Mesenchymal stem cell (in vitro differentiated cells and primary cell): ENCODE results near the gene LPP.

Experiments used
- DNase-seq: peaks from one replicate; pipeline ENCODE4 v3.0.0-alpha.2; 2013
- H2AFZ ChIP-seq: one replicate; pipeline ENCODE4 v1.6.1; 2013; ENCODE audit warnings: low read depth, mild to moderate bottlenecking, control low read depth, inconsistent platforms, low read length, moderate library complexity
- H2AK5ac ChIP-seq: 2 replicates; pipeline ENCODE4 v1.6.1; 2013; ENCODE audit warnings: low read length, moderate library complexity, mild to moderate bottlenecking, inconsistent platforms; ENCODE audit not compliant: severe bottlenecking
- H2BK120ac ChIP-seq: one replicate; pipeline ENCODE4 v1.6.1; 2013; ENCODE audit warnings: low read depth, mild to moderate bottlenecking, inconsistent platforms, low read length, moderate library complexity
- H2BK12ac ChIP-seq, 2 experiments: one replicate each; pipeline ENCODE4 v1.6.1; 2013; ENCODE audit warnings: inconsistent platforms in 2 of 2, low read length in 2 of 2, mild to moderate bottlenecking in 2 of 2, moderate library complexity in 2 of 2, control low read depth in 1 of 2
- H2BK15ac ChIP-seq: one replicate; pipeline ENCODE4 v1.6.1; 2013; ENCODE audit warnings: mild to moderate bottlenecking, low read depth, inconsistent platforms; ENCODE audit not compliant: poor library complexity, severe bottlenecking
- H2BK5ac ChIP-seq: 2 replicates; pipeline ENCODE4 v1.6.1; 2013; ENCODE audit warnings: low read depth, mild to moderate bottlenecking, low read length, control low read depth, inconsistent platforms; ENCODE audit not compliant: poor library complexity, severe bottlenecking
- H3K14ac ChIP-seq, 2 experiments: one replicate each; pipeline ENCODE4 v1.6.1; 2013; ENCODE audit warnings: inconsistent platforms in 2 of 2, low read length in 2 of 2, control low read depth in 1 of 2, mild to moderate bottlenecking in 1 of 2, moderate library complexity in 1 of 2
- H3K18ac ChIP-seq, 2 experiments: one replicate each; pipeline ENCODE4 v1.6.1; 2013; ENCODE audit warnings: inconsistent platforms in 2 of 2, low read length in 2 of 2, control low read depth in 1 of 2, low read depth in 1 of 2, mild to moderate bottlenecking in 1 of 2
- H3K23ac ChIP-seq, 2 experiments: one replicate each; pipeline ENCODE4 v1.6.1; 2013; ENCODE audit warnings: inconsistent platforms in 2 of 2, low read length in 2 of 2, mild to moderate bottlenecking in 2 of 2, moderate library complexity in 2 of 2, control low read depth in 1 of 2
- H3K27ac ChIP-seq: 2 replicates; pipeline ENCODE4 v1.5.1; 2013; ENCODE audit warnings: mild to moderate bottlenecking, moderate library complexity, low read length, control low read depth, inconsistent platforms; ENCODE audit not compliant: poor library complexity, severe bottlenecking
- H3K27me3 ChIP-seq, 2 experiments: 2 replicates each; pipeline versions ENCODE4 v1.6.1 to v1.7.0; 2013; ENCODE audit warnings: low read length in 2 of 2, mild to moderate bottlenecking in 2 of 2, moderate library complexity in 2 of 2, control low read depth in 1 of 2, inconsistent platforms in 1 of 2; ENCODE audit not compliant: control insufficient read depth in 1 of 2, insufficient read depth in 1 of 2
- H3K36me3 ChIP-seq, 2 experiments: 2 replicates each; pipeline versions ENCODE4 v1.6.1 to v1.7.0; 2013; ENCODE audit warnings: low read length in 2 of 2, control low read depth in 1 of 2, inconsistent platforms in 1 of 2, low read depth in 1 of 2, mild to moderate bottlenecking in 1 of 2; ENCODE audit not compliant: insufficient read depth in 2 of 2, control insufficient read depth in 1 of 2
- H3K4ac ChIP-seq, 2 experiments: one replicate each; pipeline ENCODE4 v1.6.1; 2013; ENCODE audit warnings: inconsistent platforms in 2 of 2, low read length in 2 of 2, mild to moderate bottlenecking in 2 of 2, moderate library complexity in 2 of 2, control low read depth in 1 of 2, low read depth in 1 of 2
- H3K4me1 ChIP-seq: 2 replicates; pipeline ENCODE4 v1.6.1; 2013; ENCODE audit warnings: low read depth, low read length, control low read depth; ENCODE audit not compliant: control insufficient read depth, insufficient read depth
- H3K4me2 ChIP-seq: 2 replicates; pipeline ENCODE4 v1.6.1; 2013; ENCODE audit warnings: low read length, mild to moderate bottlenecking, inconsistent platforms; ENCODE audit not compliant: poor library complexity, severe bottlenecking
- H3K4me3 ChIP-seq, 2 experiments: 2 replicates each; pipeline versions ENCODE4 v1.5.1 to v1.7.0; 2013; ENCODE audit warnings: low read length in 2 of 2, mild to moderate bottlenecking in 2 of 2, control low read depth in 1 of 2, low read depth in 1 of 2; ENCODE audit not compliant: insufficient read depth in 1 of 2
- H3K79me1 ChIP-seq: replicated peaks from 2 replicates; pipeline ENCODE4 v1.6.1; 2013; ENCODE audit warnings: mild to moderate bottlenecking, control low read depth, low read length, inconsistent platforms; ENCODE audit not compliant: poor library complexity, severe bottlenecking
- H3K9ac ChIP-seq: 2 replicates; pipeline ENCODE4 v1.7.0; 2013; ENCODE audit warnings: mild to moderate bottlenecking, low read length, moderate library complexity
- H3K9me3 ChIP-seq: 2 replicates; pipeline ENCODE4 v1.7.0; 2013; ENCODE audit warnings: mild to moderate bottlenecking, low read length; ENCODE audit not compliant: control insufficient read depth
- H4K8ac ChIP-seq: one replicate; pipeline ENCODE4 v1.6.1; 2013; ENCODE audit warnings: inconsistent platforms, mild to moderate bottlenecking, low read length, moderate library complexity
- H4K91ac ChIP-seq: one replicate; pipeline ENCODE4 v1.6.1; 2013; ENCODE audit warnings: mild to moderate bottlenecking, low read length, inconsistent platforms
- WGBS: methylation state at CpG from one replicate; pipeline ENCODE4 v1.1.7; 2013; ENCODE audit warnings: mixed read lengths; 5-methylcytosine and 5-hydroxymethylcytosine counted together

LPP gene

GRCh38 chr3:188191460-188191859, 37.5 kb downstream of the LPP start:
- no peak overlapping the region for H3K4ac ChIP-seq
- H2AFZ ChIP-seq: no peak overlapping the region
- no peak overlapping the region for H2BK15ac ChIP-seq
- no peak overlapping the region for H3K9ac ChIP-seq
- WGBS: 100% methylated on average over 2 of the region's 3 CpGs
- DNase-seq: no peak
- no peak overlapping the region for H4K91ac ChIP-seq
- H3K18ac ChIP-seq: peak overlapping the region in 1 of 2 experiments; percentile 46
- H3K27ac ChIP-seq: no peak overlapping the region
- no peak overlapping the region for H2BK12ac ChIP-seq
- H3K9me3 ChIP-seq: no peaks in the 10 kb centered on the region
- H2BK120ac ChIP-seq: no peak overlapping the region
- H3K4me1 ChIP-seq: peaks cover 5% of the 10 kb centered on the region
- no peak overlapping the region for H3K4me3 ChIP-seq
- H3K4me2 ChIP-seq: no peak overlapping the region
- H3K27me3 ChIP-seq: no peaks in the 10 kb centered on the region
- H4K8ac ChIP-seq: no peak overlapping the region
- H3K14ac ChIP-seq: peak overlapping the region in 1 of 2 experiments; percentile 53
- H3K79me1 ChIP-seq: peaks cover 20% of the 10 kb centered on the region
- H2BK5ac ChIP-seq: no peak overlapping the region
- H3K23ac ChIP-seq: no peak overlapping the region
- no peak overlapping the region for H2AK5ac ChIP-seq
- peaks cover 0 to 27% of the 10 kb centered on the region in 2 experiments for H3K36me3 ChIP-seq

GRCh38 chr3:188192034-188192433, 38.1 kb downstream of the LPP start:
- WGBS: 86% methylated on average over 2 of the region's 2 CpGs
- peaks cover 0 to 27% of the 10 kb centered on the region in 2 experiments for H3K36me3 ChIP-seq

GRCh38 chr3:188194332-188194731, 40.4 kb downstream of the LPP start:
- Histone ChIP-seq H3K4me2 (no peak overlapping the region), H2AK5ac (no peak overlapping the region), H3K4me3 (no peak overlapping the region), H3K27me3 (no peaks in the 10 kb centered on the region), H3K18ac (no peak overlapping the region), H3K4ac (no peak overlapping the region), H3K23ac (no peak overlapping the region), H2BK120ac (no peak overlapping the region), H3K9me3 (no peaks in the 10 kb centered on the region), H2BK5ac (no peak overlapping the region), H3K14ac (no peak overlapping the region), H3K36me3 (peaks cover 0 to 31% of the 10 kb centered on the region in 2 experiments), H3K79me1 (peaks cover 19% of the 10 kb centered on the region), H3K4me1 (peaks cover 11% of the 10 kb centered on the region), H2BK12ac (no peak overlapping the region), H4K91ac (no peak overlapping the region), H2AFZ (no peak overlapping the region), H3K9ac (no peak overlapping the region), H4K8ac (no peak overlapping the region), H2BK15ac (no peak overlapping the region), H3K27ac (no peak overlapping the region)
- WGBS: 46% methylated on average over 2 of the region's 2 CpGs
- DNase-seq: peak; percentile 89

More at GRCh38 chr3:188192034-188192433, 38.1 kb downstream of the LPP start:
- H3K27ac ChIP-seq: no peak overlapping the region
- no peak overlapping the region for H3K14ac ChIP-seq
- no peak overlapping the region for H2BK12ac ChIP-seq
- peaks cover 5% of the 10 kb centered on the region for H3K4me1 ChIP-seq
- no peak overlapping the region for H3K4me2 ChIP-seq
- no peak overlapping the region for H2BK5ac ChIP-seq
- H3K79me1 ChIP-seq: peaks cover 20% of the 10 kb centered on the region
- H3K18ac ChIP-seq: no peak overlapping the region
- no peak overlapping the region for H3K4me3 ChIP-seq
- H3K27me3 ChIP-seq: no peaks in the 10 kb centered on the region
- H3K4ac ChIP-seq: no peak overlapping the region
- no peak overlapping the region for H3K9ac ChIP-seq
- no peak for DNase-seq
- H2BK15ac ChIP-seq: no peak overlapping the region
- H3K9me3 ChIP-seq: no peaks in the 10 kb centered on the region
- no peak overlapping the region for H3K23ac ChIP-seq
- no peak overlapping the region for H2AFZ ChIP-seq
- H2BK120ac ChIP-seq: no peak overlapping the region
- H4K8ac ChIP-seq: no peak overlapping the region
- no peak overlapping the region for H4K91ac ChIP-seq
- no peak overlapping the region for H2AK5ac ChIP-seq

- Histone ChIP-seq H3K27me3 (no peaks in the 10 kb centered on the region), H3K36me3 (peaks cover 0 to 29% of the 10 kb centered on the region in 2 experiments), H2BK5ac (no peak overlapping the region), H3K4me2 (no peak overlapping the region), H2BK12ac (peak overlapping the region; percentile 20 to 58), H4K8ac (peak overlapping the region; percentile 67), H3K23ac (no peak overlapping the region), H3K4me1 (peaks cover 11% of the 10 kb centered on the region), H3K4me3 (no peak overlapping the region), H3K14ac (no peak overlapping the region), H3K4ac (peak overlapping the region; percentile 24 to 55), H2AFZ (no peak overlapping the region), H2BK15ac (peak overlapping the region; percentile 89), H3K9me3 (no peaks in the 10 kb centered on the region), H4K91ac (peak overlapping the region; percentile 83), H3K79me1 (peaks cover 18% of the 10 kb centered on the region), H3K9ac (no peak overlapping the region), H3K27ac (no peak overlapping the region), H2BK120ac (no peak overlapping the region), H2AK5ac (peak overlapping the region; percentile 60), H3K18ac (peak overlapping the region; percentile 37 to 74)
- 48% methylated on average over 6 of the region's 6 CpGs for WGBS
- DNase-seq: peak; percentile 59
These were observed 42.5 kb downstream of the LPP start for GRCh38 chr3:188196232-188196990.
